Tibial nerve (tissue), 4 donors: ENCODE results near the gene FBXL14. TPM values are rescaled to one million over a fixed set of nuclear protein-coding genes. Genes with fewer than 3 reads are reported as not detected.

ENCODE experiments used
- DNase-seq, 2 donors: peaks; one replicate each; pipeline ENCODE4 v3.0.0-alpha.2; 2019; ENCODE audit warnings: low spot score in 2 of 2
- H3K27ac ChIP-seq, 4 donors: fragments of 200-600 bp; sonication (generic) in 3 of 4; one replicate each; pipeline ENCODE4 v1.5.1; 2017 to 2019; ENCODE audit warnings: mild to moderate bottlenecking in 1 of 4
- H3K27me3 ChIP-seq, 2 donors: fragments of 200-600 bp; sonication (generic) in 1 of 2; one replicate each; pipeline versions ENCODE4 v1.5.1 to v1.6.0; 2017 to 2019
- H3K36me3 ChIP-seq, 3 donors: fragments of 200-600 bp; sonication (generic); one replicate each; pipeline ENCODE4 v1.5.1; 2018 to 2019
- H3K4me1 ChIP-seq, 4 donors: fragments of 200-600 bp; sonication (generic) in 3 of 4; one replicate each; pipeline ENCODE4 v1.5.1; 2017 to 2019
- H3K4me3 ChIP-seq, 4 donors: fragments of 200-600 bp; sonication (generic) in 3 of 4; one replicate each; pipeline ENCODE4 v1.5.1; 2017 to 2019; ENCODE audit warnings: mild to moderate bottlenecking in 1 of 4, moderate library complexity in 1 of 4
- H3K9me3 ChIP-seq, 4 donors: fragments of 200-600 bp; sonication (generic) in 3 of 4; one replicate each; pipeline ENCODE4 v1.5.1; 2017 to 2019
- CTCF ChIP-seq, 5 experiments: fragments of 200-600 bp in 3 of 5; fragments of 450-650 bp in 2 of 5; sonication (generic) in 3 of 5; IDR thresholded peaks; one replicate each; pipeline ENCODE4 v1.5.1; 2016 to 2019; ENCODE audit warnings: antibody characterized with exemption in 5 of 5, mild to moderate bottlenecking in 3 of 5, moderate library complexity in 2 of 5
- EP300 ChIP-seq, 2 donors: sonication (generic); formaldehyde crosslinking; IDR thresholded peaks; one replicate each; pipeline ENCODE4 v1.6.1; 2017; ENCODE audit warnings: antibody characterized with exemption in 2 of 2, mild to moderate bottlenecking in 1 of 2
- POLR2A ChIP-seq, 2 donors: fragments of 450-650 bp; IDR thresholded peaks; one replicate each; pipeline ENCODE4 v1.6.1; 2017; ENCODE audit warnings: antibody characterized with exemption in 2 of 2, mild to moderate bottlenecking in 2 of 2, moderate library complexity in 2 of 2
- WGBS, 2 donors: methylation state at CpG; one replicate each; pipeline ENCODE4 v1.1.5; 2018; 5-methylcytosine and 5-hydroxymethylcytosine counted together
- total RNA-seq, 4 donors: library from RNA; depleted of rRNA; stranded (reverse); fragments of >200 nt; gene quantifications; one replicate each; pipeline ENCODE4 v1.1.0, GENCODE V29; 2016

Gene FBXL14
- total RNA-seq, 4 donors from 2014 or later, result 11.7 to 21.4 (median 17.3) TPM

DNA sequence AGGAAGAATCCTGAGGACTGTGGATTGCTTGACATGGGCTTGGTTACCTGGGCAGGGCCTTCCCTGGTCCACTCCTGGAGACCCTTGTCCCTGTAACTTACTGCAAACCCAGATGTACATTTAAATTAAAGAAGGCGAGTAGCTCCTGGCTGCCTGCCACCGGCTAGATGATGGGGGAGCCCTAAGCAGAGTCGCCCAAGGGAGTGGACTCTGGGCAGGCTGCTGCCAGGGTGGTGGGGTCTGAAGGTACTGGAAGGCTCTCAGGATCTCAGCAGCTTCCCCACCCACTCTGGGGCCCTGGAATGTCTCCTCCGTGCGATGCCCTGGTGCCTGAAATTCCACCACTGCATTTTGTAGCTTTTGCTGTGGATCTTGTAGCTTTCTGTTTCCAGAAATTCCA is 74.7 kb downstream of the FBXL14 start:
- no peak for DNase-seq
- peaks cover 0 to 21% of the 10 kb centered on the region in 2 donors for H3K27me3 ChIP-seq
- no peaks in the 10 kb centered on the region for H3K36me3 ChIP-seq
- H3K4me1 ChIP-seq, result peaks cover 0 to 8% (median 5%) of the 10 kb centered on the region in 4 donors
- peaks cover 0 to 16% (median 0%) of the 10 kb centered on the region in 4 donors for H3K9me3 ChIP-seq
- H3K27ac ChIP-seq, result no peak overlapping the region
- 50 to 55% methylated on average over 5 of the region's 5 CpGs for WGBS, 2 donors
- no peak overlapping the region for H3K4me3 ChIP-seq
- TF ChIP-seq CTCF (IDR thresholded peaks at IDR 0.05) (no peak), POLR2A (IDR thresholded peaks at IDR 0.05) (no peak), EP300 (IDR thresholded peaks at IDR 0.05) (no peak)

GRCh38 chr12:1518591-1519516 is 75.5 kb downstream of the FBXL14 start:
- Histone ChIP-seq H3K36me3 (no peaks in the 10 kb centered on the region), H3K4me3 (no peak overlapping the region), H3K27me3 (peaks cover 0 to 15% of the 10 kb centered on the region in 2 donors), H3K27ac (no peak overlapping the region), H3K9me3 (peaks cover 0 to 19% (median 0%) of the 10 kb centered on the region in 4 donors), H3K4me1 (peaks cover 0 to 8% (median 5%) of the 10 kb centered on the region in 4 donors)
- TF ChIP-seq POLR2A (IDR thresholded peaks at IDR 0.05) (no peak), CTCF (IDR thresholded peaks at IDR 0.05) (no peak), EP300 (IDR thresholded peaks at IDR 0.05) (no peak)
- WGBS, 2 donors, result 56 to 62% methylated on average over 29 of the region's 29 CpGs
- DNase-seq, result no peak

GRCh38 chr12:1517734-1518525 is 76.5 kb downstream of the FBXL14 start:
- Histone ChIP-seq H3K9me3 (peaks cover 0 to 19% (median 0%) of the 10 kb centered on the region in 4 donors), H3K27me3 (peaks cover 0 to 7% of the 10 kb centered on the region in 2 donors), H3K36me3 (no peaks in the 10 kb centered on the region), H3K27ac (no peak overlapping the region), H3K4me3 (no peak overlapping the region), H3K4me1 (peaks cover 0 to 8% (median 5%) of the 10 kb centered on the region in 4 donors)
- no peak for DNase-seq
- WGBS, 2 donors, result 77 to 81% methylated on average over 8 of the region's 8 CpGs
- TF ChIP-seq POLR2A (IDR thresholded peaks at IDR 0.05), result no peak
- TF ChIP-seq EP300 (IDR thresholded peaks at IDR 0.05), result no peak
- TF ChIP-seq CTCF (IDR thresholded peaks at IDR 0.05), result no peak

DNA sequence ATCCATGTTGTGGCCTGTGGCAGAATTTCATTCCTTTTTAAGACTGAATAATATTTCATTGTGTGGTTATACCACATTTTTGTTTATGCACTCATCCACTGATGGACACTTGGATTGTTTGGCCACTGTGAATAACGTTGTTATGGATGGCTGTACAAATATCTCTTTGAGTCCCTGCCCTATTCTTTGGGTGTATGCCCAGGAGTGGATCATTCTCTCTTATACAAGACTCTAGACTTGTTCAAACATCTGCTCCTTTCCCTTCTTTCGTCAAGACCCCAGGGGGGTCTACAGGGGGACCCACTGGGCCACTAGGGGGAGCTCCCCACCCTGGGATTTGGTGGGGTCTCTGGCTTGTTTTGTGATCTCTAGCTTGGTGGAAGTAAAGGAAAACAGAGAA is 77.4 kb downstream of the FBXL14 start:
- no peak overlapping the region for H3K4me3 ChIP-seq
- no peaks in the 10 kb centered on the region for H3K36me3 ChIP-seq
- WGBS, 2 donors, result 12 to 23% methylated on average over 2 of the region's 2 CpGs
- no peak overlapping the region for H3K27ac ChIP-seq
- peaks cover 0 to 19% (median 0%) of the 10 kb centered on the region in 4 donors for H3K9me3 ChIP-seq
- TF ChIP-seq CTCF (IDR thresholded peaks at IDR 0.05), result no peak
- no peak for TF ChIP-seq EP300 (IDR thresholded peaks at IDR 0.05)
- TF ChIP-seq POLR2A (IDR thresholded peaks at IDR 0.05), result no peak
- H3K27me3 ChIP-seq, result peaks cover 0 to 6% of the 10 kb centered on the region in 2 donors
- no peak for DNase-seq
- H3K4me1 ChIP-seq, result peaks cover 0 to 8% (median 5%) of the 10 kb centered on the region in 4 donors

Other genes starting within 250 kb of the FBXL14 start
- 10 to 100 TPM; 11.7 to 34.1 (median 17.6) TPM for gene WNT5B, start 34.6 kb upstream of the FBXL14 start, total RNA-seq
- gene ADIPOR2, start 96.5 kb upstream of the FBXL14 start, total RNA-seq, result 100 to 1,000 TPM in 1 of 4 donors, 10 to 100 TPM in 3; 66.6 to 123 (median 72.1) TPM
- gene LRTM2, start 226.0 kb upstream of the FBXL14 start, total RNA-seq, result not detected